IPS-NIHi11 (cell line): ENCODE measurements around the gene PARD3.
"Not testable (repeated sequence)": the region's sequence is repeated elsewhere in the genome, so short reads cannot be mapped to it uniquely, and the experiment has no call there.

Source experiments
- DNase-seq: peaks from one replicate; pipeline ENCODE4 v3.0.0; 2012; ENCODE audit warnings: mixed read lengths, low spot score

The PARD3 gene

GRCh38 chr10:34715511-34716187 lies 99.4 kb downstream of the PARD3 start:
- DNase-seq = no peak

GRCh38 chr10:34713875-34714274 lies 101.2 kb downstream of the PARD3 start:
- no peak for DNase-seq

- no peak for DNase-seq
Measured at GRCh38 chr10:34711500-34711899, 103.6 kb downstream of the PARD3 start.

- no peak for DNase-seq
Measured at GRCh38 chr10:34710391-34710751, 104.7 kb downstream of the PARD3 start.

- DNase-seq = no peak
Measured at GRCh38 chr10:34709637-34710390, 105.3 kb downstream of the PARD3 start.

GRCh38 chr10:34707656-34708055 lies 107.4 kb downstream of the PARD3 start:
- no peak for DNase-seq

- not testable (repeated sequence) for DNase-seq
Measured at GRCh38 chr10:34706992-34707391, 108.1 kb downstream of the PARD3 start.

GRCh38 chr10:34706147-34706546 lies 108.9 kb downstream of the PARD3 start:
- DNase-seq = no peak

GRCh38 chr10:34705563-34705962 lies 109.5 kb downstream of the PARD3 start:
- no peak for DNase-seq

GRCh38 chr10:34704526-34705184 lies 110.4 kb downstream of the PARD3 start:
- DNase-seq = no peak

- no peak for DNase-seq
Measured at GRCh38 chr10:34702982-34703381, 112.1 kb downstream of the PARD3 start.

GRCh38 chr10:34702093-34702937 lies 112.8 kb downstream of the PARD3 start:
- no peak for DNase-seq

GRCh38 chr10:34701194-34701593 lies 113.9 kb downstream of the PARD3 start:
- no peak for DNase-seq

- not testable (repeated sequence) for DNase-seq
Measured at GRCh38 chr10:34700752-34701151, 114.3 kb downstream of the PARD3 start.

- no peak for DNase-seq
Measured at GRCh38 chr10:34699904-34700517, 115.1 kb downstream of the PARD3 start.

- no peak for DNase-seq
Measured at GRCh38 chr10:34698979-34699378, 116.1 kb downstream of the PARD3 start.

- DNase-seq = no peak
Measured at GRCh38 chr10:34698248-34698831, 116.8 kb downstream of the PARD3 start.

GRCh38 chr10:34697351-34698247 lies 117.5 kb downstream of the PARD3 start:
- no peak for DNase-seq

- no peak for DNase-seq
Measured at GRCh38 chr10:34696423-34696822, 118.7 kb downstream of the PARD3 start.

GRCh38 chr10:34690383-34691049 lies 124.6 kb downstream of the PARD3 start:
- no peak for DNase-seq
